Measurements from ENCODE around the gene TSPAN4. TPM values are rescaled to one million over a fixed set of nuclear protein-coding genes. Genes with fewer than 3 reads are reported as not detected.

Gene TSPAN4
- total and polyA plus RNA-seq, 9 of the 15 experiments (the other 6 are each of a cell fraction or from before 2014, with no cell fraction given): 0.07 to 31.0 (median 15.7) TPM

- H3K4me2 ChIP-seq (ENCODE audit: insufficient read depth, low read length): peak overlapping the region; percentile 85
- H2AFZ ChIP-seq (ENCODE audit: low read depth, low read length): peak overlapping the region; percentile 57; the same call in 1 of the 2 replicates
- H3K4me1 ChIP-seq (replicated peaks in 1 of 2; ENCODE audit: control insufficient read depth in 2 of 2, insufficient read depth in 2 of 2, low read length in 2 of 2): peaks cover 10 to 84% of the 10 kb centered on the region in 2 experiments; a peak in 4 of 5 replicates
- intact Hi-C loops (cut with micrococcal nuclease) (loop anchor here (2.0 kb wide), 1 partner anchor 28 kb away; the partner anchor contains the start of gene CD151), in situ Hi-C loops (cut with MboI) (no loop called here)
- ChIA-PET CTCF (ENCODE audit: low intra/inter-chr PET ratio) (no interaction called here), POLR2A (interaction anchor here (1.0 to 1.9 kb wide), 3 partner anchors 10 to 18 kb away, joined by 3 to 4 read pairs (median 4); no protein-coding TSS in a partner anchor)
- H3K27me3 ChIP-seq (ENCODE audit: control insufficient read depth in 2 of 2, insufficient read depth in 2 of 2, low read length in 2 of 2): no peaks in the 10 kb centered on the region
- peak overlapping the region; percentile 94 for H3K27ac ChIP-seq (ENCODE audit: extremely low read depth, low read depth, low read length)
- H4K20me1 ChIP-seq (replicated peaks; ENCODE audit: control insufficient read depth, insufficient read depth, low read length): no peaks in the 10 kb centered on the region
- peaks cover 38% of the 10 kb centered on the region for H3K79me2 ChIP-seq (ENCODE audit: control insufficient read depth, insufficient read depth, low read length)
- H3K4me3 ChIP-seq: peak overlapping the region; percentile 65
- H3K9me3 ChIP-seq (replicated peaks; ENCODE audit: control insufficient read depth, insufficient read depth, low read depth, low read length): no peaks in the 10 kb centered on the region
- H3K36me3 ChIP-seq (ENCODE audit: control insufficient read depth, insufficient read depth, low read length): peaks cover 35% of the 10 kb centered on the region; the same call in 1 of the 3 replicates
- ATAC-seq (no peak), FAIRE-seq (no peak), DNase-seq (ENCODE audit: extremely low read depth in 1 of 4, low spot score in 3 of 4) (no peak)
- peak overlapping the region; percentile 52 to 97 for H3K9ac ChIP-seq (ENCODE audit: insufficient read depth in 1 of 2, low read depth in 2 of 2, low read length in 2 of 2)
- TF ChIP-seq TEAD4 (IDR thresholded peaks at IDR 0.05; ENCODE audit: low read length) (0 out of 2 replicates have a peak, but pooled peaks have one; percentile 8), TEAD4 (CRISPR knock-in tag; IDR thresholded peaks at IDR 0.05; ENCODE audit: borderline replicate concordance) (no peak), ERF (CRISPR knock-in tag; IDR thresholded peaks at IDR 0.05) (peak; percentile 16; the same call in 1 of the 2 replicates), BCLAF1 (IDR thresholded peaks at IDR 0.05; ENCODE audit: borderline replicate concordance in 1 of 2, control insufficient read depth in 1 of 2, low read depth in 2 of 2, low read length in 1 of 2) (no peak), HDAC2 (IDR thresholded peaks at IDR 0.05) (no peak), HEY1 (CRISPR knock-in tag; IDR thresholded peaks at IDR 0.05; ENCODE audit: borderline replicate concordance) (no peak), ZNF41 (CRISPR knock-in tag; conservative IDR thresholded peaks at IDR 0.05) (no peak), POLR2G (IDR thresholded peaks at IDR 0.05; ENCODE audit: low read depth, low read length) (peak; percentile 50; the same call in 1 of the 2 replicates), TFAP4 (CRISPR knock-in tag; IDR thresholded peaks at IDR 0.05; ENCODE audit: borderline replicate concordance) (0 out of 2 replicates have a peak, but pooled peaks have one; percentile 8), NCOA1 (IDR thresholded peaks at IDR 0.05; ENCODE audit: low read depth) (no peak), SAP30 (IDR thresholded peaks at IDR 0.05; ENCODE audit: borderline replicate concordance, insufficient read depth, low read depth, low read length, poor library complexity, severe bottlenecking) (peak; percentile 56), POLR2AphosphoS2 (IDR thresholded peaks at IDR 0.05; ENCODE audit: low read length) (0 out of 2 replicates have a peak, but pooled peaks have one; percentile 1)
- no TSS peak for BruUV-seq (replicated peaks)
- 12% methylated on average over 15 of the region's 18 CpGs for WGBS (ENCODE audit: insufficient coverage, low coverage, missing lambda C conversion rate)
- no peaks in the 10 kb centered on the region for H3K9me1 ChIP-seq (ENCODE audit: control insufficient read depth, insufficient read depth, low read length)
Measured at GRCh38 chr11:804599-804964, 38.1 kb upstream of the TSPAN4 start.

All from K562 (cell line).